ENCODE data around the gene WDR13. TPM values are rescaled to one million over a fixed set of nuclear protein-coding genes. Genes with fewer than 3 reads are reported as not detected.

The WDR13 gene
- polyA plus RNA-seq, 1 donor from 2014 or later, result 53.2 TPM

GRCh38 chrX:48580662-48581061, 16.6 kb upstream of the WDR13 start:
- H3K4me3 Mint-ChIP-seq, result no peak overlapping the region

GRCh38 chrX:48584698-48585097, 12.6 kb upstream of the WDR13 start:
- Mint-ChIP-seq H3K36me3 (no peaks in the 10 kb centered on the region), H3K9me3 (peaks cover 0 to 1% (median 0%) of the 10 kb centered on the region in 3 donors), H3K4me1 (peaks cover 0 to 3% (median 1%) of the 10 kb centered on the region in 3 donors), H3K27ac (no peak overlapping the region), H3K4me3 (no peak overlapping the region), H3K27me3 (no peaks in the 10 kb centered on the region)

More at GRCh38 chrX:48580662-48581061, 16.6 kb upstream of the WDR13 start:
- H3K27ac Mint-ChIP-seq, result peak overlapping the region in 1 of 3 donors; percentile 40
- peaks cover 0 to 1% (median 0%) of the 10 kb centered on the region in 3 donors for H3K9me3 Mint-ChIP-seq
- no peaks in the 10 kb centered on the region for H3K36me3 Mint-ChIP-seq
- H3K27me3 Mint-ChIP-seq, result no peaks in the 10 kb centered on the region
- peaks cover 1 to 5% (median 4%) of the 10 kb centered on the region in 3 donors for H3K4me1 Mint-ChIP-seq

- Mint-ChIP-seq H3K4me1 (no peaks in the 10 kb centered on the region), H3K36me3 (no peaks in the 10 kb centered on the region), H3K9me3 (peaks cover 0 to 1% (median 0%) of the 10 kb centered on the region in 3 donors), H3K4me3 (no peak overlapping the region), H3K27ac (no peak overlapping the region), H3K27me3 (peaks cover 3% of the 10 kb centered on the region)
Measured at GRCh38 chrX:48589482-48590162, 7.7 kb upstream of the WDR13 start.

DNA sequence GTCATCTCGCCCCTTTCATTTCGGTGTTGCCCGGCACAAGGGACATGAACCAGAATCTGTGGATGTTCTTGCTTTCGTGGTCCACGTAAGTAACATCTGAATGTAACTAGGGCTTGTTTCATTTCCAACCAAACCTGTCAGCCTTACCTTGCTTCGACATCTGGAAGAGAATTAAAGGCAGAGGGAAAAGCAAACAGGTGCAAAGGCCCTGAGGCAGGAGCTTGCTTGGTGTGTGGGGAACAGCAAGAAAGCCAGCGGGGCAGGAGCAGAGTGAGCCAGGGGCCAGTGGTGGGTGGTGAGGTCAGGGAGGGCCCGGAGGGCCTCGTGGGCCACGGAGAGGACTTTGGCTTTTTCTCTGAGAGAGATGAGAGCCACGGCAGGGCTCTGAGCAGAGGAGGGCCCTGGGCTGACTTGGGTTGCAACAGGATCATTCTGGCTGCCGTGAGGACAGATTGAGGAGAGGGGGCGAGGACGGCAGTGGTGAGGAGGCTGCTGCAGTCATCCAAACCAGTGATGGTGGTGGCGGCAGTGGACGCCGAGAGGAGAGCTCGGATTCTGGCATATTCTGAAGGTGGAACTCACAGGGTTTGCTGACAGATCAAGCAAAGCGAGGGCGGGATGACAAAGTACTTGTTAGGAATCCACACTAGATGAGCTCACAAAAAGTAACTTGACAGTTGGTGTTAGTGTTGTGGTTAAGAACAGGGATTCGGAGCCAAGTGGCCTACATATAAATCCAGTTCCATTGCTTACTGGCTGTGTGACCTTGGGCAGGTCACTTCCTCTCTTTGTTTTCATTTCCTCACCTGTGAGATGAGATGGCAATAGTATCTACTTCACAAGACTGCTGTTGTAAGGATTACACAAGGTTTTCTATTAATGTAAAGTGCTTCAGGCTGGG, 6.8 kb upstream of the WDR13 start:
- Mint-ChIP-seq H3K9me3 (no peaks in the 10 kb centered on the region), H3K36me3 (no peaks in the 10 kb centered on the region), H3K27me3 (peaks cover 3% of the 10 kb centered on the region), H3K4me1 (no peaks in the 10 kb centered on the region), H3K4me3 (no peak overlapping the region), H3K27ac (no peak overlapping the region)

DNA sequence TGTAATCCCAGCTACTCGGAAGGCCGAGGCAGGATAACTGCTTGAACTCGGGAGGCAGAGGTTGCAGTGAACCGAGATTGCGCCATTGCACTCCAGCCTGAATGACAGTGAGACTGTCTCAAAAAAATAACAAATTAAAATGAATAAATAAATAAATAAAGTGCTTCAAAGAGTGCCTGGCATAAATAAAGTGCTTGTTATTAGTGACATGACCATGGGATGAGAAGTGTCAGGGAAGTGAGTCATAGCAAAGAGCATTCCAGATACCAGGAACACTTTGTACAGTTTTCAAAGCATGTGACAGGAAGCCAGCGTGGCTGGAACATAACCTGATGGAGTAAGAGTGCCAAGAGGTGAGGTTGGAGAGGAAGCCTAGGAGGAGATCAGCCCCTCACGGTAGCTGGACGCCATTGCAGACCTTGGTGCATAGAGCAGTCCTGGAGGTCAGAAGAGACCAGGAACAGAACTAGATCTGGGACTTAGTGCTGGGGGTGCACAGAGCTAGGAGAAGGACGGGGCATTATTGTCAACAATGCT, 6.0 kb upstream of the WDR13 start:
- H3K4me1 Mint-ChIP-seq, result no peaks in the 10 kb centered on the region
- H3K27me3 Mint-ChIP-seq, result peaks cover 3% of the 10 kb centered on the region
- H3K36me3 Mint-ChIP-seq, result no peaks in the 10 kb centered on the region
- H3K9me3 Mint-ChIP-seq, result no peaks in the 10 kb centered on the region
- H3K4me3 Mint-ChIP-seq, result no peak overlapping the region
- H3K27ac Mint-ChIP-seq, result no peak overlapping the region

- Mint-ChIP-seq H3K27ac (no peak overlapping the region), H3K36me3 (no peaks in the 10 kb centered on the region), H3K4me1 (peaks cover 3 to 10% (median 3%) of the 10 kb centered on the region in 3 donors), H3K27me3 (peaks cover 3% of the 10 kb centered on the region), H3K4me3 (no peak overlapping the region), H3K9me3 (no peaks in the 10 kb centered on the region)
Measured at GRCh38 chrX:48592971-48593370, 4.3 kb upstream of the WDR13 start.

- Mint-ChIP-seq H3K36me3 (no peaks in the 10 kb centered on the region), H3K4me3 (peak overlapping the region in 1 of 4 donors; percentile 7), H3K27me3 (peaks cover 3% of the 10 kb centered on the region), H3K4me1 (peaks cover 5 to 13% (median 7%) of the 10 kb centered on the region in 3 donors), H3K27ac (no peak overlapping the region), H3K9me3 (no peaks in the 10 kb centered on the region)
Measured at GRCh38 chrX:48595929-48596328, 1.4 kb upstream of the WDR13 start.

GRCh38 chrX:48598614-48599013, 1.3 kb downstream of the WDR13 start:
- peaks cover 5 to 13% (median 7%) of the 10 kb centered on the region in 3 donors for H3K4me1 Mint-ChIP-seq
- peak overlapping the region in 3 of 4 donors; percentile 70 to 97 (median 72) for H3K4me3 Mint-ChIP-seq
- peak overlapping the region; percentile 16 to 99 (median 98) for H3K27ac Mint-ChIP-seq
- no peaks in the 10 kb centered on the region for H3K9me3 Mint-ChIP-seq
- no peaks in the 10 kb centered on the region for H3K27me3 Mint-ChIP-seq
- no peaks in the 10 kb centered on the region for H3K36me3 Mint-ChIP-seq

DNA sequence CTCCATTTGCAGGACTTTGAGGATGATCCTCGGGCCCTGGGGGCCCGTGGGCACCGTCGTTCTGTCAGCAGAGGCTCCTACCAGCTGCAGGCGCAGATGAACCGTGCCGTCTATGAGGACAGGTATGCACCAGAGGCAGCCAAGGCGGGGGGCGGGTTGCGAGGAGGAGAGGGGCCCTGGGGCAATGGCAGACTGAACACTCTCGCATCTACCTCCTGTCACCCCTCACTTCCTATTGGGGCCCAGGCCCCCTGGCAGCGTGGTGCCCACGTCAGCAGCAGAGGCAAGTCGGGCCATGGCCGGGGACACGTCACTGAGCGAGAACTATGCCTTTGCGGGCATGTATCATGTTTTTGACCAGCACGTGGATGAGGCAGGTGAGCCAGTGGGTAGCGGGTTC, 2.0 kb downstream of the WDR13 start:
- H3K9me3 Mint-ChIP-seq, result no peaks in the 10 kb centered on the region
- H3K27ac Mint-ChIP-seq, result peak overlapping the region in 1 of 3 donors; percentile 98
- no peaks in the 10 kb centered on the region for H3K27me3 Mint-ChIP-seq
- H3K36me3 Mint-ChIP-seq, result peaks cover 1% of the 10 kb centered on the region
- peak overlapping the region in 1 of 4 donors; percentile 70 for H3K4me3 Mint-ChIP-seq
- H3K4me1 Mint-ChIP-seq, result peaks cover 5 to 13% (median 7%) of the 10 kb centered on the region in 3 donors

DNA sequence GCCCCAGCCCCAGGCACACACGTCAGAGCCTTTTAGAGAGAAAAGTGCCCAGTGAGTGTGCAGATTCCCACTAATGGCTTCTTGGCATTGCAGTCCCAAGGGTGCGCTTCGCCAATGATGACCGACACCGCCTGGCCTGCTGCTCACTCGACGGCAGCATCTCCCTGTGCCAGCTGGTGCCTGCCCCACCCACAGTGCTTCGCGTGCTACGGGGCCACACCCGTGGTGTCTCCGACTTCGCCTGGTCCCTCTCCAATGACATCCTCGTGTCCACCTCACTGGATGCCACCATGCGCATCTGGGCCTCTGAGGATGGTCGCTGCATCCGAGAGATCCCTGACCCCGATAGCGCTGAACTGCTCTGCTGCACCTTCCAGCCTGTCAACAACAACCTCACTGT, 2.9 kb downstream of the WDR13 start:
- Mint-ChIP-seq H3K36me3 (peaks cover 5% of the 10 kb centered on the region), H3K27me3 (no peaks in the 10 kb centered on the region), H3K4me3 (no peak overlapping the region), H3K27ac (no peak overlapping the region), H3K4me1 (peaks cover 5 to 13% (median 7%) of the 10 kb centered on the region in 3 donors), H3K9me3 (no peaks in the 10 kb centered on the region)

GRCh38 chrX:48601741-48602394, 4.6 kb downstream of the WDR13 start:
- Mint-ChIP-seq H3K27ac (peak overlapping the region in 1 of 3 donors; percentile 74), H3K36me3 (peaks cover 5% of the 10 kb centered on the region), H3K9me3 (no peaks in the 10 kb centered on the region), H3K27me3 (no peaks in the 10 kb centered on the region), H3K4me1 (peaks cover 5 to 13% (median 7%) of the 10 kb centered on the region in 3 donors), H3K4me3 (no peak overlapping the region)

DNA sequence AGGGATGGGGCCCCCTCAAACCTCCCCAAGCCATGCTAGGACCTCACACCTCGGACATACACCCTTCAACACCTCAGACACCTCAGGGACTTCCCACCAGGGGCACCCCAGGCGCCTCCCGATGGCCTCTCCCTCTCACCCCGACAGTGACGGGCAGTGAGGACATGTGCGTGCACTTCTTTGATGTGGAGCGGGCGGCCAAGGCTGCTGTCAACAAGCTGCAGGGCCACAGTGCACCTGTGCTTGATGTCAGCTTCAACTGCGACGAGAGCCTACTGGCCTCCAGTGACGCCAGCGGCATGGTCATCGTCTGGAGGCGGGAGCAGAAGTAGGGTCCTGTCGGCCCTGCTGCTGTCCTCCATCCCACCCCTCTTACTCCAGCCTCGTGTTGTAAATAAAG, 7.4 kb downstream of the WDR13 start:
- Mint-ChIP-seq H3K27me3 (no peaks in the 10 kb centered on the region), H3K36me3 (peaks cover 5% of the 10 kb centered on the region), H3K4me3 (peak overlapping the region in 1 of 4 donors; percentile 55), H3K9me3 (no peaks in the 10 kb centered on the region), H3K4me1 (no peaks in the 10 kb centered on the region), H3K27ac (peak overlapping the region in 1 of 3 donors; percentile 62)

GRCh38 chrX:48606091-48606490, 8.8 kb downstream of the WDR13 start:
- H3K9me3 Mint-ChIP-seq, result no peaks in the 10 kb centered on the region
- peak overlapping the region in 1 of 4 donors; percentile 33 for H3K4me3 Mint-ChIP-seq
- H3K27ac Mint-ChIP-seq, result no peak overlapping the region
- H3K27me3 Mint-ChIP-seq, result no peaks in the 10 kb centered on the region
- H3K36me3 Mint-ChIP-seq, result peaks cover 5% of the 10 kb centered on the region
- H3K4me1 Mint-ChIP-seq, result peaks cover 0 to 1% (median 0%) of the 10 kb centered on the region in 3 donors

GRCh38 chrX:48611703-48612102, 14.4 kb downstream of the WDR13 start:
- Mint-ChIP-seq H3K9me3 (no peaks in the 10 kb centered on the region), H3K4me3 (no peak overlapping the region), H3K27ac (peak overlapping the region in 1 of 3 donors; percentile 5), H3K36me3 (no peaks in the 10 kb centered on the region), H3K27me3 (no peaks in the 10 kb centered on the region), H3K4me1 (peaks cover 0 to 3% (median 0%) of the 10 kb centered on the region in 3 donors)
